ENCODE data around the gene SFMBT1. TPM values are rescaled to one million over a fixed set of nuclear protein-coding genes. Genes with fewer than 3 reads are reported as not detected.

Gene SFMBT1
- total and polyA plus RNA-seq, 2 of the 4 experiments (the other 2 are of a cell fraction) = 1.0 to 1.8 TPM

DNA sequence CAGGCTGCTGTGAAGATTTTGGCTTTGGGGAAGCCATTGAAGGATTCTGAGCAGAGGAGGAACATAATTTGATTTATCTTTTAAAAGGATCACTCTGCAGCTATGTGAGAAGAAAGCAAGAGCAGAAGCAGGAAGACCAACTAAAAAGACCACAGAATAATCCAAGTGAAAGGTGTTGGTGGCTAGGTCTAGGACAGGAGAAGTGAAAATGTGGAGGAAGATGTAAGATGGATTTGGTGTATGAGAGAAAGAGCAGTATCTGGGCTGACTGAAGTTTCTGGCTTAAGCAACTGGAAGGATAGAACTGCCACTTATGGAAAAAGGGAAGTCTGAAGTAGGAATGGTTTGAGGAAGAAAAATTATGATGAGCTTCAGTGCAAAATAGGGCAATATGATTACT is 62.0 kb downstream of the SFMBT1 start:
- no peak overlapping the region for H3K4me3 ChIP-seq (ENCODE audit: insufficient read depth, low read depth, low read length)
- H3K4ac ChIP-seq (ENCODE audit: low read depth, low read length) = no peak overlapping the region
- no peaks in the 10 kb centered on the region for H3K4me1 ChIP-seq (ENCODE audit: control insufficient read depth, insufficient read depth, low read length)
- H4K91ac ChIP-seq (ENCODE audit: insufficient read depth, low read depth, low read length) = no peak overlapping the region
- H2BK20ac ChIP-seq (ENCODE audit: low read depth, low read length) = no peak overlapping the region
- intact Hi-C loops (cut with micrococcal nuclease) (no loop called here), in situ Hi-C loops (cut with MboI; ENCODE audit: low sequenced_read_pairs) (no loop called here), dilution Hi-C loops (cut with HindIII; ENCODE audit: low sequenced_read_pairs, unreplicated experiment) (no loop called here)
- no peaks in the 10 kb centered on the region for H3K27me3 ChIP-seq (ENCODE audit: control insufficient read depth, insufficient read depth, low read length)
- H3K36me3 ChIP-seq (ENCODE audit: control insufficient read depth, insufficient read depth, low read length) = no peaks in the 10 kb centered on the region
- TF ChIP-seq CHD1 (IDR thresholded peaks at IDR 0.05; ENCODE audit: low read depth, low read length) (no peak), MAZ (IDR thresholded peaks at IDR 0.05; ENCODE audit: borderline replicate concordance, low read depth, low read length) (no peak), RAD21 (IDR thresholded peaks at IDR 0.05; ENCODE audit: low read length) (no peak), SMC3 (IDR thresholded peaks at IDR 0.05; ENCODE audit: low read depth, low read length) (no peak)
- TF ChIP-seq, protein P1, sequence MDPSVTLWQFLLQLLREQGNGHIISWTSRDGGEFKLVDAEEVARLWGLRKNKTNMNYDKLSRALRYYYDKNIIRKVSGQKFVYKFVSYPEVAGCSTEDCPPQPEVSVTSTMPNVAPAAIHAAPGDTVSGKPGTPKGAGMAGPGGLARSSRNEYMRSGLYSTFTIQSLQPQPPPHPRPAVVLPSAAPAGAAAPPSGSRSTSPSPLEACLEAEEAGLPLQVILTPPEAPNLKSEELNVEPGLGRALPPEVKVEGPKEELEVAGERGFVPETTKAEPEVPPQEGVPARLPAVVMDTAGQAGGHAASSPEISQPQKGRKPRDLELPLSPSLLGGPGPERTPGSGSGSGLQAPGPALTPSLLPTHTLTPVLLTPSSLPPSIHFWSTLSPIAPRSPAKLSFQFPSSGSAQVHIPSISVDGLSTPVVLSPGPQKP (IDR thresholded peaks at IDR 0.05; ENCODE audit: borderline replicate concordance, low read depth, low read length) = no peak
- TF ChIP-seq, protein P2, sequence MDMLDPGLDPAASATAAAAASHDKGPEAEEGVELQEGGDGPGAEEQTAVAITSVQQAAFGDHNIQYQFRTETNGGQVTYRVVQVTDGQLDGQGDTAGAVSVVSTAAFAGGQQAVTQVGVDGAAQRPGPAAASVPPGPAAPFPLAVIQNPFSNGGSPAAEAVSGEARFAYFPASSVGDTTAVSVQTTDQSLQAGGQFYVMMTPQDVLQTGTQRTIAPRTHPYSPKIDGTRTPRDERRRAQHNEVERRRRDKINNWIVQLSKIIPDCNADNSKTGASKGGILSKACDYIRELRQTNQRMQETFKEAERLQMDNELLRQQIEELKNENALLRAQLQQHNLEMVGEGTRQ (IDR thresholded peaks at IDR 0.05; ENCODE audit: low read depth, low read length) = no peak
- no peak overlapping the region for H3K14ac ChIP-seq (replicated peaks; ENCODE audit: low read depth, low read length)
- H4K5ac ChIP-seq (ENCODE audit: low read depth, low read length) = no peak overlapping the region
- H3K9ac ChIP-seq (ENCODE audit: low read depth, low read length) = no peak overlapping the region
- no peak overlapping the region for H2BK5ac ChIP-seq (ENCODE audit: low read depth, low read length, poor library complexity, severe bottlenecking)
- H3K9me1 ChIP-seq (ENCODE audit: insufficient read depth, low read length) = no peaks in the 10 kb centered on the region
- H4K20me1 ChIP-seq (ENCODE audit: insufficient read depth, low read length) = no peaks in the 10 kb centered on the region
- no peak overlapping the region for H2AFZ ChIP-seq (replicated peaks; ENCODE audit: low read length, poor library complexity)
- BruUV-seq (replicated peaks) = no TSS peak
- no peak overlapping the region for H2BK120ac ChIP-seq (ENCODE audit: low read depth, low read length)
- H4K8ac ChIP-seq (ENCODE audit: low read depth in 2 of 2, low read length in 2 of 2) = no peak overlapping the region
- ChIA-PET POLR2A (ENCODE audit: unreplicated experiment) (no interaction called here), CTCF (interaction anchor here (0.6 to 0.7 kb wide), 2 partner anchors 138 to 242 kb away, joined by 3 read pairs; no protein-coding TSS in a partner anchor)
- H2AK9ac ChIP-seq (replicated peaks; ENCODE audit: low read depth, low read length, poor library complexity) = no peak overlapping the region
- no peak overlapping the region for H3K27ac ChIP-seq (ENCODE audit: insufficient read depth, low read length)
- no peak overlapping the region for H3K4me2 ChIP-seq (ENCODE audit: low read depth, low read length)
- H2BK15ac ChIP-seq (ENCODE audit: low read depth, low read length) = no peak overlapping the region
- no peak overlapping the region for H3K18ac ChIP-seq (ENCODE audit: low read depth, low read length)
- no peak overlapping the region for H2AK5ac ChIP-seq (ENCODE audit: low read depth, low read length)
- DNase-seq = no peak
- no peaks in the 10 kb centered on the region for H3K9me3 ChIP-seq (ENCODE audit: control insufficient read depth, insufficient read depth, low read length)
- no peak for ATAC-seq (ENCODE audit: low read depth)
- H3K23ac ChIP-seq (ENCODE audit: low read depth, low read length) = no peak overlapping the region
- no peak overlapping the region for H3K56ac ChIP-seq (ENCODE audit: extremely low read depth, insufficient read depth, low read length)
- 0 out of 4 replicates have a peak, but pooled peaks cover 0 to 2% of the 10 kb centered on the region in 2 experiments for H3K79me1 ChIP-seq (ENCODE audit: low read depth in 1 of 2, low read length in 2 of 2)

All from IMR-90 (cell line).